HG02763 (cell line): Measurements from ENCODE around the gene GPRIN3.
A peak's percentile ranks its signal among the peaks of the same experiment; 100 is the strongest.

Experiments
- ATAC-seq: cut with Tn5 transposase; IDR thresholded peaks from one replicate; pipeline ENCODE4 v1.9.1; 2021; ENCODE audit warnings: mild to moderate bottlenecking, moderate library complexity; ENCODE audit not compliant: unreplicated experiment

GPRIN3 gene

GRCh38 chr4:89307446-89308160, at the start of gene GPRIN3:
Gene GPRIN3, minus strand, starts transcription at chr4:89307800. Its CDS starts 57,690 bp downstream, at chr4:89250110.
- ATAC-seq: peak; percentile 90

- no peak for ATAC-seq
These were observed 49.7 kb upstream of the GPRIN3 start for GRCh38 chr4:89357340-89357739.

- ATAC-seq: no peak
These were observed 48.5 kb upstream of the GPRIN3 start for GRCh38 chr4:89356086-89356485.

- no peak for ATAC-seq
These were observed 45.9 kb upstream of the GPRIN3 start for GRCh38 chr4:89353514-89353913.

GRCh38 chr4:89352541-89352940, 44.9 kb upstream of the GPRIN3 start:
- no peak for ATAC-seq

GRCh38 chr4:89351201-89351600, 43.6 kb upstream of the GPRIN3 start:
- no peak for ATAC-seq

- no peak for ATAC-seq
These were observed 39.9 kb upstream of the GPRIN3 start for GRCh38 chr4:89347363-89348025.

GRCh38 chr4:89344571-89344970, 37.0 kb upstream of the GPRIN3 start:
- ATAC-seq: no peak

GRCh38 chr4:89338206-89338605, 30.6 kb upstream of the GPRIN3 start:
- ATAC-seq: no peak

GRCh38 chr4:89337681-89338080, 30.1 kb upstream of the GPRIN3 start:
- ATAC-seq: no peak

GRCh38 chr4:89336818-89337420, 29.3 kb upstream of the GPRIN3 start:
- ATAC-seq: no peak

GRCh38 chr4:89334830-89335229, 27.2 kb upstream of the GPRIN3 start:
- ATAC-seq: no peak

GRCh38 chr4:89334311-89334710, 26.7 kb upstream of the GPRIN3 start:
- ATAC-seq: no peak

- ATAC-seq: no peak
These were observed 24.3 kb upstream of the GPRIN3 start for GRCh38 chr4:89331686-89332544.

GRCh38 chr4:89331197-89331596, 23.6 kb upstream of the GPRIN3 start:
- ATAC-seq: no peak

- no peak for ATAC-seq
These were observed 21.7 kb upstream of the GPRIN3 start for GRCh38 chr4:89329280-89329679.

GRCh38 chr4:89324671-89325070, 17.1 kb upstream of the GPRIN3 start:
- peak; percentile 80 for ATAC-seq

- no peak for ATAC-seq
These were observed 15.1 kb upstream of the GPRIN3 start for GRCh38 chr4:89322671-89323070.

- no peak for ATAC-seq
These were observed 12.2 kb upstream of the GPRIN3 start for GRCh38 chr4:89319756-89320155.

GRCh38 chr4:89316931-89317366, 9.3 kb upstream of the GPRIN3 start:
- no peak for ATAC-seq

- no peak for ATAC-seq
These were observed 8.6 kb upstream of the GPRIN3 start for GRCh38 chr4:89316211-89316610.
